Measurements from ENCODE around the gene PTPRM.

PTPRM gene

DNA sequence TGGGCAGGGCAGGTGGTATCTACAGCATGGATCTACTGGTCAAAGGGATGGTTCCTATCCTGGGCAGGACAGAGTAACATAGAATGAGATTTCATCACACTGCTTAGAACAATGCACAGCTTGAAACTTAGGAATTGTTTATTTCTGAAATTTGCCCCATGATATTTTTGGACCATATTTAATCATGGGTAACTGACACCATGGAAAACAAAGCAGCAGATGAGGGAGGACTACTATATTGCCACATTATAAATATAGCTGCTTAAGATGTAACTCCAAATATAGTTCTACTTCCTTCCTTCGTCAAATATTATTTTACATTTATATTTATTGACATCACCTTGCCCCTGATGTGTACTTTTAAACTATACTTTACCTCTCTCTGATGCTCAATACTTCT is 254.7 kb downstream of the PTPRM start:
- no peak for DNase-seq

DNA sequence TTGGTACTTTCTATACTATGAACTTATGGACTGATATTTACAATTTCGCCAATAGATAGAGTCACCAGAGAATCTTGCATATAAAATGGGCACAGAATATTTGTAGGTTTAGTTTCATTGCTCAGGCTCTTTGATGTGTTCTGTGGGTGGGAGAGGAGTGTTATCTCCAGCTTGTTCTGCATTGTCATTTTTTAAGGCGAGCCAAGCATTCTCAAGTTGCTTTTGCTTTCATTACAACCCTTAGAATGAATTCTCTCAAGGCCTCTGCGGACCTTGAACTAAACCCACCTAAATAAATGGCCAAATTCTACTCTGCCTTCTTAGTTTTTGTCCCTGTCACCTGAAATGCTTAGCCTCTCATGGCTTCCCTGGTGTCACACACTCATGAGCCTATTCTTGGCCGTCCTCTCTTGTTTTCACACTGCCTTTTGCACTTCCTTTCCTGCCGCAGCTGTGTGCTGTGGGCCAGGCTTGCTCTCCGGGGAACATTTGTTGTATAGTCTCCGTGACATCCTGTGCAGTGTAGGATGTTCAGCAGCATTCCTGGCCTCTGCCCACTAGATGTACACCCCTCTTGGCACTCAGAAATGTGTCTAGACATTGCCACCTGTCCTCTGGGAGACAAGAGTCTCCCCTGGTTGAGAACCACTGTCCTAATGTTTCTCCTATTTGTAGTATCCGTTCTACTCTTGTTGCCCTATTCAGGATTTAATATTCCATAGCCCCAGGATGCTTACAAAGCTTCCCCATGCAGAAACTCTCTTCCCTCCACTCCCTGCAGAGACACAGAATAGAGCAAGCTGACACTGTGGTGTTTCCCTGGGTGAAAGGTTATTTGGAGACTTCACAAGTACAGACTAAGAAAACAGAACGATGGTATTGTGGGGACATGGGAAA is 255.6 kb downstream of the PTPRM start:
- DNase-seq: no peak

DNA sequence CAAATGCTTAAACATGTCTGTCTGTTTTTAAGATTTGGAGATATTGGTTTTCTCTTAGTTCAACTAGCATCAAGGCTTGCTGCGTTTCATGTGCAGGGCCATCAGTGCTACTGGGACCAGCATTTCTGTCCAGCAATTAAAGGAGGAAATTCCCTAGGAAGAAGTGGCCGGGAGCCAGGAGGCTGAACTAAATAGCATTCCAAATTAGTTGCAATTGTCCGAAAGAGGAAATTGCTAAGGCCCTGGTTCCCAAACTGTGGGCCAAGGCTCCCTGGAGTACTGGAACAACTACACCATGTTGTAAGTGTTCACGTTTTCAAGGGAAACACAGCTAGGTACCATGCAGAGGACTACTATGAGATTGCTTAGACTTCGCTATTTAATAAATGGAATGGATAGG is 257.9 kb downstream of the PTPRM start:
- no peak for DNase-seq

DNA sequence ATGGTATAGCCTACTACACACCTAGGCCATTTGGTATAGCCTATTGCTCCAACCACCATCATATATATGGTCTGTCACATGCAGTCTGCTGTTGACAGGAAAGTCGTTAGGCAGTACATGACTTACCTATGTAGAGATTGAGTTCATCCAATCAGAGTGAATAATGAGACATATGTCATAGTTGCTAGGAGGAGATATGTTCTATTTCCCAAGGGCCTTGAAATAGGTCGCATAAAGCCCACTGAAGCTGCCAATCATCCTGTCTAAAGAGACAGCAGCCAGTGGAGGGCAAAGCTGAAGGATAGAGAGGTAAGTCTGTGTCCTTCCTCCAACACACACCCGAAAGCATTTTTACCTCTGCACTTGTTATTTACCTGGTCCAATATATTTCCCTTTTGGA is 263.4 kb downstream of the PTPRM start:
- no peak for DNase-seq

DNA sequence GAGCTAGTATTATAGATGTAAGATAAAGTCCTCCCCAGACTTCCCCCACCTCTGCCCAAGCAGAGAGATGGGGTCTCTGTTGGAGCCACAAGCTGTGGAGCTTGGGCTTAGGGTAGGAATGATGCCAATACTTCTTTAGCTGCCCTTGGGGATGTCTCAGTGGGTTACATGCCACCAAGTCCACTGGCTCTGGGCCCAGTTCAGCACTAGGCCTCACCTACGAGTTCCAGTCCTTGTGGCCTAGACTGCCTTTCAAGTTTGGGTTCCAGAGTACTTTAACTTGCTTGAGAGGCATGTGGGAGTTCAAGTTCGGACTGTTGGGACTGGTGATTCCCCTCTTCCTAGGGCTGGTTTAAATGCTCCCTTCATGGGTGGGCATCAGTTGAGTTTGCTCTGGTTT is 272.4 kb downstream of the PTPRM start:
- no peak for DNase-seq

DNA sequence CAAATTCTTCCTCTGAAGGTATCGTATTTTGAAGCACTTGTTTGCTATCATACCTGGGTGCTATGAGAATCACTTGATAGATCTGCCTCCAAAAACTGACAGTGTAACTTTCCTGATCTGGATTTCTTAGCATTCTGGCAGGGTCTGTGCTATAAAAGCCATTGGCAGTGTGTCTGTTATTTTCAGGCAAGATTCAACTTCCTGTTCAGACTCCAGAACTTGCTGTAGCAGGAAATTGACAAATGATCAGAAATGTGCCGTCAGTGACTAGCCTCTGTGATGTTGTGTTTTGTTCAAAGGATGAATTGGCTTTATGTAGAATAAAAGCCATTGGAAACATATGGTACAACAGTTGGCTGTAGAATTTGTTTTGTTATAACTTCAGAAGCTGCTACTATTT is 273.3 kb downstream of the PTPRM start:
- DNase-seq: no peak

DNA sequence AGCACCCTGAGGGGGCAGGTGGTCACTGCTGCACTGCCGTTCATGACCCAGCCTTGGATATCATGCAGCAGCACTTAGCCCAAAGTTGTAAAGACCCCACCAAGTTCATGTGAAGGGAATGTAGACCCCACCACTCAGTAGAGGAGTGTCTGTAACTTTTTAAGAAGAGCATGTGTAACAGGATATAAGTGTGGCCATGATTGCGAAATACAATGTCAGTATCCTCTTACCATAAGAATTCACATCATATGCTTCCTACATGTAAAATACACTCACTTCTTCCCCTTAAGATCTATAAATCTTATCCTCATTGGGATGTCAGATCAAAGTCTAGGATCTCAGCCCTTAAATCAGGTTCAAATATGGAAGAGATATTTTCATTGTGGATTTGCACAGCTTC is 276.9 kb downstream of the PTPRM start:
- no peak for DNase-seq

DNA sequence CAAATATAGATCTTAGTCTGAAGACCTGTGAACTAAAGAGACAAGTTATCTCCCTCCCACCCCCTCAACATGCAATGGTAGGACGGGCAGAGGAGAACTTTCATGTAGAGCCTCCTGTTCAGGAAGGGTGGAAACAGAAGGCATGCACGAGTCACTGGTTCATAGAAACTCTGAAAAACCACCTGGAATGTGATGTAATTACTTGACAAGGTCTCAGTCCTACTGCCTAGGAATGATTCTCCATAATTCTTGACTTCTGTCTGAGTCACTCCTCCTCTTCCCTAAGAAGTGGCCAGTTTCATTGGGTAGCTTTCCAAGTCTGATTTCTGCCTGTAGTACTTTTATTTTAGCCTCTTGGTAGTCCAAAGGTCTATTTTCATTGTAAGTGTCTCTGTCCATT is 277.3 kb downstream of the PTPRM start:
- DNase-seq: no peak

DNA sequence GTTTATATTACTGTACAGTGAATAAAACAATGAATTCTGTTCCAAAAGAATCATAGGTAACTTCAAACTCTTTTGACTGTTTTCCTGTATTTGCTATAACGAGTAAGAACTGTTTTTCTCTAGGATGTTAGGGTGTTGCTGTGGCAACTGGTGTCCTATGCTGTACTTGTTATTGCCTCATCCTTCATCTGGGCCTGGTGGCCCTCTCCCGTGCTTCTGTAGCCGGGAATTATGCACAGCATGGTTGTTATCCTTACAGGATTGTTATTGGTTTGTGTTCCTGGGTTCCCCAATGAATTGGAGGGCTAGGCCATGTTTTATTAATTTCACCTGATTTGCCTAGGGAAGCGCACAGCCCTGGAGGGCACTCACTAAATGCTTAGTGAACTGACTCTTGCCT is 279.2 kb downstream of the PTPRM start:
- DNase-seq: no peak

DNA sequence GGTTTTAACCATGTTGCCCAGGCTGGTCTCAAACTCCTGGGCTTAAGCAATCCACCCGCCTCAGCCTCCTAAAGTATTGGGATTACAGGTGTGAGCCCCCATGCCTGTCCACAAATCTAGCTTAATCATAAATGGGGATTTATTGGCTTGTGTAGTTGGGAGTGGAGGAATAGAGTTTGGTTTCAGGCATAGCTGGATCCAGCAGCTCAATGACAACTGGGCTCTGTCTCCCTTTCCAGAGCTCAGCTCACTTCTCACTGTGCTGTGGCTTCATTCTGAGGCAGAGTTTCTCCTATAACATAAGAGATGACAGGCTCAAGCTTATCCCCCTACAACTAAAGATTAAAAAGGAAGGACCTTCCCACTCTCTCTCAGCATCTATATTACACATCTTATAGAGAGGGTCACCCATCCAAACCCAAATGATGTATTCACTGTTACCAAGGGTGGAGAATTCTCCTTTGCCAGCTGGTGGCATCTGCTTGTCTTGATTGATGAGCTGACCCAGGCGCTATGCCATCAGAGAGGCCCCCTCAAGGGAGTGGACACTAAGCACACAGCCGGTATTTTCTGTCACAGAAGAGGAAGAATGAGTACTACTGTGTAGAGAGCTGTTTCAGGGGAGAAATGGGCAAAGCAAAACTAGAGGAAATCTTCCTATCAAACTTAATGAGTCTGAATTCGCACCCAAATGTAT is 280.4 kb downstream of the PTPRM start:
- DNase-seq: no peak

DNA sequence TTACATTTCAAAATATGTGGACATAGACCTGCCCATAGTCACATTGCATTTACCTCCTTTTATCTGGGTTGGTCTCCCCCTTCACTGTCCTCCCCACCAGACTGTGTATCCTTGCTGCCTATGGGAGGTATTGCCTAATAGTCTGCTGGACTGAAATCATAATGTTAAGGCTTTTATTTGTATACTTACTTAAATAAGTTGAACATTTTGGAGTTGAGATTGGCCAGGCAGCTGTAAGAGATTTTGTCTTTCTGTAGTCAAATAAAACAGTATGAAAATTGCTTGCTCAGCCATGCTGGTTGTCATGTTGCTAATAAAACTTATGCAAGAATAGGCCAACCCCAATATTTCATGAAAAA is 280.9 kb downstream of the PTPRM start:
- no peak for DNase-seq

DNA sequence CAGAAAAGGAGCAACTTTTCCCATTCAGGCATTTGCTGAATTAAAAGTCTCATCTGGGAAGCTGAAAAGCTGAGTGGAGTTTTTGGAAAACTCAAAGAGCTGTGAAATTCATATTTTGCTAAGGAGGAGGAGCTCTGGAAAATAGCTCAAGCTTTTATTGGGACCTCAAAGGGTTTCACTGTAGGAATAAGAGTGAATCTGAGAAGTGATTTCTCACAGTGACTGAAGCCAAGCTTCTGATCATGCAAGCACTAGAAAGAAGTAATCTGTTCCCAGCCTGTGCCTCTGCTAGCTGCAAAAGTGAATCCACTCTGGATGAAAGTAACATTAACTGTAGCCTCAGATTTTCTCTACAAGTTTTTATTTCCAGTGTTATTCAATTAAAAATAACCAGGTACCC is 283.3 kb downstream of the PTPRM start:
- DNase-seq: no peak

DNA sequence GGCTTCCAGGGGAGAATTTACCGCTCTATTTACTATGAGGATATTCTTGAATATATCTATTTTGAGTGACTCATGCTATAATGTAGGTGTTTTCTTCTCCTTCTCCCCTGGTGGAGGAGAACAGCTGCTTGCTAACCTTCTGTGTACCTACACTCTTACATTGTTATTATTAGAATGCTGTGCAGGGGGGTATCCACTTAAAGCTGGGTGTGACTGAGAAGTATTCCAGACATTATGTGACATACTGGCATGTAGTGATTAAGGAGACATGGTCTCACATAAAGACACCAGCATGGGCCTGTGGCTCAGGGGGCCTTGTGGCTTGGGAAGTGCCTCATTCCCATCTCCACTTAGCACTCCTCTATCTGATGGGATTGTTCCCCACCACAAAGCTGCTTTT is 287.9 kb downstream of the PTPRM start:
- no peak for DNase-seq

DNA sequence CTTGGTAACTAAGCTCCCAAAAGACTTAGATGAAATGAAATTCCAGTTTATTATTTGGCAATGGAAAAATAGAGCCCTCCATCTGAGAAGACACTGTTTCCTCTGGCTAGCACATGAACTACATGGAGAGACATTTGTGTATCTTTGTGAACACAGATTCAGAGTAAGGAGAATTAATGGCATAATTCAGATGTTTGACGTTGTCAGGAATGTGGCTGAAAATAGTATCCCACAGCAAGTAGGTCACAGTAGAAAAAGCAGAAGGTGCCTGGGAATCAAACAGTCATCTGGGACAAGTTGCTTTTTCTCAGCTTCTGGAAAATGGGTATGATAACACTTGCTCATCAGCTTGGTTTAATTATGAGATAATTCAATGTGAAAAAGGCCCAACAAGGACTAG is 288.6 kb downstream of the PTPRM start:
- DNase-seq: no peak

DNA sequence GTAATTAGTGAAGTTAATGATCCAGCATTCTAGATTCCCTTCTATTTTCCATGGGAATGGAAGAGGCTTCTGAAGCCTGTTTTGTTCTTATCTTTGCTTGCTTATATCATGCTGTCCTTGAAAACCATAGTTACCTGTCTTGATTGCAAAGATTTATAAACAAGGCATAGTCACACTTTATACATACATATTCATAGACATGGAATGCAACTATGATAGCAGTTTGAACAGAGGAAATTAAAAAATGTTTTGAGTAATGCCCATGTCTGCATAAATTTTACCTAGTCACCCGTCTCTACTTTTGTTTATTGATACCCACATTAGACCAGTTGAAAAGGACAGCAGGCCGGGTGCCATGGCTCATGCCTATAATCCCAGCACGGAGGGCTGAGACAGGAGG is 289.0 kb downstream of the PTPRM start:
- DNase-seq: no peak

DNA sequence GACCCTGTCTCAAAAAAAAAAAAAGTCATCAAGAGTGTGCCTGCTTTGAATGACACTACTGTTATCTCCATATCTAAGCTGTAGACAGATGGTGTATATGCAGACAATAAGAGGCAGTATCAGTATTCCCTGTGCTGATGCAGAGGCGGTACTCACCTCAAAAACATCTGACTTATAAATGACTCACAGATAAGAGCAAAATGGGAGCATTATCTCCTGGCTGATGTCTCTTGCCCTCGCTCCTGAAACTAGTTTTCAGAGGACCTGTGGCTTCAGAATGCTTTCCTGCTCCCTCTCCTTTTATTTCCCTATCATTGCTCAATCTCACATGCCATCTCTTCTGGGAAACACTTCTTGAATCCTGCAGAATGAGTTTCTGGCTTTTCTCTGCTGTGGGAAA is 289.6 kb downstream of the PTPRM start:
- no peak for DNase-seq

DNA sequence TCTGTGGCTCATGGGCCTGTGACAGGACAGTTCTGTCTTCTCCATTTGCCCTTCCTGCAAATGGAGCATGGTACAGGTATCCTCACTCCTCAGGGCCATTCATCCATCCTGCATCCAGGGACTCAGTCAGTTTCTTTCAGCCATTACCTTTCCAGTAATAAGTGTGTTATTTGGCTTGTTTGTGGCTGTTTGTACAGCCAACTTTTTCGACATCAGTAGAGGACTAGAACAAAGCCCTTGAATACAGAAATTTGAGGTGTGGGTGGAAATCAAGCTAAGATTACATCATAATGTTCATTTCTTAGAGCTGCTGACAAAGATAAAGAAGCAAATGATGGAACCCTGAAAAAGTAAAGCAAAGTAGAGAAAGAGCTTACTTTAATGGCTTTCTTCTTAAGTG is 290.4 kb downstream of the PTPRM start:
- no peak for DNase-seq

DNA sequence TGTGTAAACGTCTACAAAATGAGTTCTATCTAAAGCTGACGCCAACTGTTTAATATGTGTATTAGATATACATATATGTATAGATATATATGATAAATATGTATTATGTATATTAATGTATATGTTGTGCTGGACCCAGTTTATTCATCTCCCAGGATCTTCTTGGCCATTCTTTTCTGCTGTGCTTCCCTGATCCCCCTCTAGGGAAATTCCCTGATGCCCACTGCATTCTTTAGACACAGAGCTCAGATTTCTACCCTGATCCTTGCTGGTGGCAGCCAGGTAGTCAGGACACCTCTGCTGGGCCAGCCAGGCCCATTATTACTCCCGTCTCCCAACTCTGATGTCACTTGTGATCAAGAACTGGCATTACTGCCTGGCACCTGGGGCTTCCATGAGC is 292.0 kb downstream of the PTPRM start:
- no peak for DNase-seq

DNA sequence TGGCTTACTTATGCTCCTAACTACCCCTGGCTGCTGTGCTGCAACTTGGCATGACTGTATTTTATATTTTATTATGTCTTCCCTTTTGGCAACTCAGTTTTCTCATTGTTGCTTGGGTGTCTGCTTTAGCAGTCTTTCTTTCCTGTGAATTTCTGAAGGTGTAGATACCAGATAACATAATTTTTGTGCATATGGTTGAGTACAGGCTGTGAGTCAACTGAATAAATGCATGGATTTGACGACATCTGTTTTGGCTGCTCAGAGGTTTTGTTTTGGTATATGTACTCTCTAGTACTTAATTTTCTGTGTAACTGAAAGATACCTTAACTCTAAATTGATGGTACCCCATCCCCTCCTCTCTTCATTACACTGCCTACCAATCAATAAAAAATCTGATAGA is 303.1 kb downstream of the PTPRM start:
- DNase-seq: no peak

DNA sequence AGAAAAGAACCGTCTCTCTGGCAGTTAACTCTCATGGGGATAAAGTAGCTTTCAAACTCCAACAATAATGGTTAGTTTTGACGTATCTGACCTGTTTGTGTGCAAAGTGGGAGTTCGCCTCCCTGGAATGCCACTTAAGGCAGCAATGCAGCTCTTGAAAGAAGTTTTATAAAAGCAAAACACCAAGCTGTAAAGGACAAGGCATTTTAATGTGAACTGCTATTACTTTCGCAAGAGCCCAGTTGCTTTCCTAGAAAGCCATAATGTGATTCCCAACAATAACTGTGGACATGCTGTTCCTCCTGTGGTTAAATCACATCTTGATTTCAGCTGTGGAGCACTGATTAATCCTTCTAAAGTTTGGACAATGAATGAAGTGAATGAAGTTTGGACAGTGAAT is 303.7 kb downstream of the PTPRM start:
- DNase-seq: no peak

DNA sequence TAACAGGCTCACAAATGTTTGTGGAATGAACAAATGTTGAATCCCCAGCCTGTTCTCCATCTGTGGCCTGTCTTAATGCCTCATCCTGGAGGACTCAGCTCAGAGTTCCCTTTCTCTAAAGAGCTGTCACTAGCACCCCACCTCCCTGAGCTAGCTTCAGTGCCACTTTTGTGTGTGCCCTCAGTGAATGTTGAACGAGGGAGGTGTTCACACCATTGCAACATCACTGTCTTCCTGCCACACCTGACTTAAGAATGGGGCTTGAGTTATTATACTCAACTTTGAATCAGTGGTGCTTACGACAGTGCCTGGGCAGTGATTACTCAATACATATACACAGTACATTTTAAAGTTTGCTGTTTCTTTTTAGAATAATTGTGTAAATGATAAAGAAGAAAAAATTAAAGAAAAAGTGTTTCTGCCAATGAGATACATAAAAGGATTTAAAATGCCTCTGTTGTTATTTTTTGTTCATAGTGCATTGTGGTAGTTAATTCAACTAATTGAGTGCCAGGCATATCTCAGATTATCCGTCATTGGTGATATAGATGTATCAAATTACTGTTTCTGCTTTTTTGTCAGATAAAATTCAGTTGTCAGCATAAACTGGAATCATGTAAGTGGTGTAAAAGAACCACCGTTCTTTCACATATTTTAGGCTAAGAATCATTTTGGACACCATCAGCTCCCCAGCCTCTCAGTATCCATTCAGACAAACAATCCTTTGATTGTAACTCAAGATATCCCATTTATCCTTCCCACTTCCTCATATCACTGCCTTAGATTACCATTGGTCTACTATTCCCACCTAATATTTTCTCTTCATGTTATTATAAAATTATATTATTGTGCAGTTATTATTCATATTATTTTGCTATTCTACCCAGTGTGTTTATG is 304.7 kb downstream of the PTPRM start:
- no peak for DNase-seq

DNA sequence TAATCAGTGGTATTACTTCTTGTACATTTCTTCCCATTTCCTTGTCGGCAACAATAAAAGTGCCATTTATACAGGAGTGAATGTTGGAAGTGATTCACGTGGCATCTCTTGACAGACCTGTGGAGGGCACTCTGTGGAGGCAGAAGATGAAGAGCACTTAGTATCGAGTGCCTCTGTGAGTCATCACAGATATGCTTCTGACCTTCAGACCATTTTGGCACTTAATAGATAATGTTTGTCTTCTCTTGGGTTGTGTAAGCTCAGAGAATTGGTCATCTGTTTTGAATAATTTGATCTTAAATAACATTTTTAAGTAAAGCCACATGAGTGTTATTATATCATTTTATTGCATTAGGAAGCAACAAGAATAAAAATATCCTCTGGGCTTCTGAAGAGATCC is 305.5 kb downstream of the PTPRM start:
- DNase-seq: no peak

DNA sequence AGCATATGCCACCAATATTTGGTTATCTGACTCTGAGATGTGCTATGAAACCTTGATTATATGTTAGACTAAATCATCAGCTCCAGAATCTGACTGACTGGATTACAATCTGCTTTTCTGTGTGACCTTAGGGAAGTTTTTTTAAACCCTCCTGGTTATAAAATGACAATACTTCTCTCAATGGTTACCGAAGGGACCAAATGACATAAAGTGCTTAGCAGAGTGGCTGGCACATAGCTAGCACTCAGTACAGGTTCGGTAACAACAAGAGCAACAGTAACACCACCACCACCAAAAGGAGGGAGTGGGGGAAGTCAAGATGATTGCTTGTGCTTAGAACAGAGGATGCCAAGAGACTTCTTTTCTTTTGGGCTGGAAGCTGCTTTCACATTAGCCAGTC is 306.2 kb downstream of the PTPRM start:
- DNase-seq: no peak
